ENCODE measurements around the gene PBX1. TPM values are rescaled to one million over a fixed set of nuclear protein-coding genes. Genes with fewer than 3 reads are reported as not detected.

PBX1 gene
- total RNA-seq, 3 donors from 2014 or later (not counting 1 experiment from before 2014, with no cell fraction given), result 0.54 to 3.5 (median 1.4) TPM

DNA sequence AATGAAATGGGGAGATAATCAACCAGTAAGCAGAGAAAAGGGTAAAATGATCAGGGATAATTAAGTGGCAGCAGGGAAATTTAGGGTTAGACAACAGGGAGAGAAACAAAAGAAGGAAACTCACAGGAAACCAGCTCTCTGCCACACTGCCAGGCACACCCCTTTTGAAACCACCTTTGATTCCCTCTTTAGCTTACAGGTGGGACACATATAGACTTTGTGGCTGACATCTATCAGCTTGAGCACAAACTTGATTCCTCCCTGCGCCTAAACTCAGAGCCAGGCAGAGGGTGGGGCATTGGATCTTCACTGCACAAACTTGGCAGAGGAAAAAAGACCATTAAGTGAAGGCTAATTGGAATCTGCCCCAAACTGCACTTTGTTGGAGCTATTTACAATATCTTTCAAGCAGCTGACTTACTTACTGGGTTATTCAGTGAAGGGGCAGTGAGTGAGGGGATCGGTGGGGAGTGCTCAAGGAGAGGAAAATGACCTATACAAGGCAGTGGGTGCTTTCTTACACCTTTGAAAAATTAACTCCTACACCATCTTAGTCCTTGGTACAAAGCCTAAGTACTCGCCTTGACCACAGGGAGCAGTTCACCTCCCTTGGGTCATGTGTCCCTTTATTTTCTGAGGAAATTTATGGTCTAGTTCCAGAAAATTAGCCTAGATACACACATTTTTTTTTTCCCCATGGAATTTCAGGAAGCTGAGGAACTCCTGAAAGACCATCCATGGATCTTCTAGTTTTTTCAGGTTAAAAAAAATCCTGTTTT lies 60.2 kb downstream of the PBX1 start:
- ATAC-seq, result no peak
- Mint-ChIP-seq H3K27ac (no peak overlapping the region), H3K4me1 (no peaks in the 10 kb centered on the region), H3K27me3 (ENCODE audit: low read depth in 2 of 2) (peaks cover 0 to 16% of the 10 kb centered on the region in 2 donors), H3K9me3 (no peaks in the 10 kb centered on the region), H3K36me3 (no peaks in the 10 kb centered on the region), H3K4me3 (no peak overlapping the region)
- no peak for DNase-seq
- no peaks in the 10 kb centered on the region for H3K9me3 ChIP-seq (ENCODE audit: control insufficient read depth, insufficient read depth, low read length)
- no peak overlapping the region for H3K4me3 ChIP-seq (ENCODE audit: low read length)
- no peak overlapping the region for H3K27ac ChIP-seq (ENCODE audit: low read length)
- TF ChIP-seq, protein P1, sequence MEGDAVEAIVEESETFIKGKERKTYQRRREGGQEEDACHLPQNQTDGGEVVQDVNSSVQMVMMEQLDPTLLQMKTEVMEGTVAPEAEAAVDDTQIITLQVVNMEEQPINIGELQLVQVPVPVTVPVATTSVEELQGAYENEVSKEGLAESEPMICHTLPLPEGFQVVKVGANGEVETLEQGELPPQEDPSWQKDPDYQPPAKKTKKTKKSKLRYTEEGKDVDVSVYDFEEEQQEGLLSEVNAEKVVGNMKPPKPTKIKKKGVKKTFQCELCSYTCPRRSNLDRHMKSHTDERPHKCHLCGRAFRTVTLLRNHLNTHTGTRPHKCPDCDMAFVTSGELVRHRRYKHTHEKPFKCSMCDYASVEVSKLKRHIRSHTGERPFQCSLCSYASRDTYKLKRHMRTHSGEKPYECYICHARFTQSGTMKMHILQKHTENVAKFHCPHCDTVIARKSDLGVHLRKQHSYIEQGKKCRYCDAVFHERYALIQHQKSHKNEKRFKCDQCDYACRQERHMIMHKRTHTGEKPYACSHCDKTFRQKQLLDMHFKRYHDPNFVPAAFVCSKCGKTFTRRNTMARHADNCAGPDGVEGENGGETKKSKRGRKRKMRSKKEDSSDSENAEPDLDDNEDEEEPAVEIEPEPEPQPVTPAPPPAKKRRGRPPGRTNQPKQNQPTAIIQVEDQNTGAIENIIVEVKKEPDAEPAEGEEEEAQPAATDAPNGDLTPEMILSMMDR (IDR thresholded peaks at IDR 0.05), result no peak
- H3K27me3 ChIP-seq (ENCODE audit: control insufficient read depth, insufficient read depth, low read length), result no peaks in the 10 kb centered on the region
- intact Hi-C loops (cut with micrococcal nuclease), result no loop called here
- 58% methylated on average over 2 of the region's 3 CpGs for WGBS (ENCODE audit: insufficient coverage)
- H3K4me1 ChIP-seq (ENCODE audit: control insufficient read depth, insufficient read depth, low read length), result peaks cover 5% of the 10 kb centered on the region
- H3K36me3 ChIP-seq (ENCODE audit: control insufficient read depth, insufficient read depth, low read length), result no peaks in the 10 kb centered on the region

DNA sequence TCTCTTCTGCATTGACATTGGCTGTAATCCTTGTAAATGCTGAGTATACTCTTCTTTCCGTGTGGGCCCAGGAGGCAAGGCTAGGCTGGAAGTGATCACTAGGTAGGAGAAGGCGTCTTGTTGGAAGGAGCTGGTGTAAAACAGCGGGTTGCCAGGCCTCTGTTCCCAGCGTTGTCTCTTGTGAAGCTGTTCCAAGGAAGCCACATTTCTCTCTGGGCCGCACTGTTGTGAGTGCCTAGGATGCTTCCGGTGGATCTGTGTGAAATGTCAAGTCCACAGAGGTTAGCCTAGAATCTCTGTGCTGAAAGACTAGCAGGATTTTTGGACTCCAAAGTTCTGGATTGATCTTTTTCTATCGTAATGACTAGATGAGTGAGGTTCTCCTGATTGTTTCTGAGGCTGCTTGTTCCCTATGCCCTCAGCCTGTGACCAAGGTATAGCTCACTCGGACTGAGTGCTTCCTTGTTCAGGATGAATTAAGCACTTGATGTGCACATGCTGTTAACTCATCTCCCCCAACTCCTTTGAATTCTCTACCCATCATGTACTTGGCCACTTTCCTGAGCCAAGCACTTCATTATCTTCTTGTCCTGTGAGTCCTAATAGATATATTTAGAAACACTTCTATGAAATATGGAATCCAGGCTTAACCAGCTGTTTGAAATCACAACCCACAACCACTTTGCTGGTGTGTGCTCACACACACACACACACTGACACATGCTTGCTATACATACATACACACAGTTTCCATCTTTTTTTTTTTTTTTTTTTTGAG lies 63.3 kb downstream of the PBX1 start:
- no peaks in the 10 kb centered on the region for H3K36me3 ChIP-seq (ENCODE audit: control insufficient read depth, insufficient read depth, low read length)
- TF ChIP-seq, protein P1 (IDR thresholded peaks at IDR 0.05), result no peak
- peaks cover 5% of the 10 kb centered on the region for H3K4me1 ChIP-seq (ENCODE audit: control insufficient read depth, insufficient read depth, low read length)
- no peaks in the 10 kb centered on the region for H3K9me3 ChIP-seq (ENCODE audit: control insufficient read depth, insufficient read depth, low read length)
- H3K4me1 Mint-ChIP-seq, result no peaks in the 10 kb centered on the region
- H3K27ac ChIP-seq (ENCODE audit: low read length), result no peak overlapping the region
- 96% methylated on average over 8 of the region's 8 CpGs for WGBS (ENCODE audit: insufficient coverage)
- DNase-seq (no peak), ATAC-seq (no peak)
- no peaks in the 10 kb centered on the region for H3K36me3 Mint-ChIP-seq
- H3K4me3 Mint-ChIP-seq, result no peak overlapping the region
- H3K9me3 Mint-ChIP-seq, result no peaks in the 10 kb centered on the region
- no peaks in the 10 kb centered on the region for H3K27me3 ChIP-seq (ENCODE audit: control insufficient read depth, insufficient read depth, low read length)
- intact Hi-C loops (cut with micrococcal nuclease), result no loop called here
- no peak overlapping the region for H3K27ac Mint-ChIP-seq
- no peak overlapping the region for H3K4me3 ChIP-seq (ENCODE audit: low read length)
- peaks cover 7 to 12% of the 10 kb centered on the region in 2 donors for H3K27me3 Mint-ChIP-seq (ENCODE audit: low read depth in 2 of 2)

DNA sequence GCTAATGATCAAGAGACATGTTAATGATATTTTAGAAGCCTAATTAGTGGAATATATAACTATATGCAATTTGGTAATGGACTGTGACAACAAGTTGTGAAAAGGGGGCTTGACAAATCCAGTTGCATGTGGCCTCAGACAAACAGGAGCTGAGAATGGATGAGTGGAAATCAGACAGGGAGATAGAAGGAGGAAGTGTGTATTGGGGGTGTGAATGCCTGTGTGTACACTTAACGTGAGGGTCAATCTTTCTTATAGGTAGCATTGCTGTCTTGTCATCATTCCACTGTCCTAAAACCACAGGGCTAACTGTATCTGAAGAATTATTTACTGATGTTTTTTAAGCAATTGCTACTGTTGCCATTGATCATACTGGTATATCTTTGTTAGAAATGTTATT lies 64.8 kb downstream of the PBX1 start:
- no peaks in the 10 kb centered on the region for H3K9me3 Mint-ChIP-seq
- H3K27me3 Mint-ChIP-seq (ENCODE audit: low read depth in 2 of 2), result peaks cover 11 to 17% of the 10 kb centered on the region in 2 donors
- TF ChIP-seq, protein P1 (IDR thresholded peaks at IDR 0.05), result no peak
- no peaks in the 10 kb centered on the region for H3K36me3 Mint-ChIP-seq
- no peaks in the 10 kb centered on the region for H3K9me3 ChIP-seq (ENCODE audit: control insufficient read depth, insufficient read depth, low read length)
- H3K4me3 ChIP-seq (ENCODE audit: low read length), result no peak overlapping the region
- peaks cover 5% of the 10 kb centered on the region for H3K4me1 ChIP-seq (ENCODE audit: control insufficient read depth, insufficient read depth, low read length)
- no peak for ATAC-seq
- no peaks in the 10 kb centered on the region for H3K27me3 ChIP-seq (ENCODE audit: control insufficient read depth, insufficient read depth, low read length)
- H3K4me3 Mint-ChIP-seq, result no peak overlapping the region
- no peaks in the 10 kb centered on the region for H3K4me1 Mint-ChIP-seq
- no peak overlapping the region for H3K27ac ChIP-seq (ENCODE audit: low read length)
- WGBS (ENCODE audit: insufficient coverage), result 75% methylated on average over 1 of the region's 1 CpG
- intact Hi-C loops (cut with micrococcal nuclease), result no loop called here
- H3K36me3 ChIP-seq (ENCODE audit: control insufficient read depth, insufficient read depth, low read length), result no peaks in the 10 kb centered on the region
- DNase-seq, result no peak
- H3K27ac Mint-ChIP-seq, result no peak overlapping the region
